Measurements from ENCODE around the gene MEN1. TPM values are rescaled to one million over a fixed set of nuclear protein-coding genes. Genes with fewer than 3 reads are reported as not detected.

The MEN1 gene
- total RNA-seq, 1 experiment from 2014 or later = 61.6 TPM

DNA sequence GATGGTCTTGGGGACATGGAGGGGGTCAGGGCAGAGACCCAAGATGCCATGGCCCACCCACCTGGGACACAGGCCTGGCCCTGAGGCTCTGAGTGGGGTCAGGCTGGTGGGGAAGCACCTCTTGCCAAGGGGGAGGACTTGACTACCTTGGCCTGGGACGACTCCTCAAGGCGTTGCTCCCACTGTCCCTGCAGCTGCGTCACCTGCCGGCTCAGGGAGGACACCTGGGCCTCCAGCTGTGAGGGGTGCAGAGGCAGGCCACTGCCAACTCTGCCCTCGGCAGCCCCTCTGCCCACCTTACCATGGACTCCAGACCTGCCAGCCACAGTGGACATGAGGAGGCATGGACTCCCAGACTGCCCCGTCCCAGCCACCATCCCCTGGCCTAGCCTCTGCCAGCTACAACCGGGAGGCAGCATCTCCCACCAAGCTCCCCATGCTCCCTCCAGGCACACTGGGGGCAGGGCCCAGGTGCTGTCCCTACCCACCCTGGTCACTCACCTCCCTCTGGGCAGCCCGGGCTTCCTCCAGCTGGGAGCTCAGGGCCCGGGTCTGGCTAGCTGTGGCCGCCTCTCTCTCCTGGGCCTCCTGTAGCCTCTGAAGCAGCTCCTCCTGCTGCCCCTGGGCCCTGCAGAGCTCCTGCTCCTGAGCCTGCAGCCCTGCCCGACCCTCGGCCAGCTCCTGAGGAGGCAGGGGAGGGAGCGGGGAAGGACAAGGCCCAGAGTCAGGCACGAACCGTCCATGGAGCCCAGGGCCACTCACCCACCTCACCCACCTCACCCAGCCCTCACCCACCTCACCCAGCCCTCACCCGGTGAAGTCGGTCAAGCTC, 25.5 kb upstream of the MEN1 start:
- ChIA-PET POLR2A (ENCODE audit: unreplicated experiment) (interaction anchor here (0.7 to 1.2 kb wide), 2 partner anchors 57 to 318 kb away, joined by 3 to 19 read pairs; no protein-coding TSS in a partner anchor), CTCF (interaction anchor here (0.6 kb wide), 2 partner anchors 8 to 52 kb away, joined by 3 to 25 read pairs; no protein-coding TSS in a partner anchor)
- Histone ChIP-seq H3K9me3 (ENCODE audit: insufficient read depth, low read depth) (no peaks in the 10 kb centered on the region), H3K4me1 (replicated peaks; ENCODE audit: insufficient read depth) (peaks cover 16% of the 10 kb centered on the region), H3K27me3 (ENCODE audit: insufficient read depth, low read depth) (no peaks in the 10 kb centered on the region), H3K4me2 (peak overlapping the region; percentile 46), H3K27ac (no peak overlapping the region), H4K20me1 (ENCODE audit: insufficient read depth) (0 out of 2 replicates have a peak, but pooled peaks cover 3% of the 10 kb centered on the region), H3K9me2 (ENCODE audit: insufficient read depth) (no peaks in the 10 kb centered on the region), H3K4me3 (no peak overlapping the region), H3K79me2 (ENCODE audit: low read depth) (no peaks in the 10 kb centered on the region; the same call in 1 of the 2 replicates), H3F3A (ENCODE audit: insufficient read depth, low read depth) (peaks cover 3% of the 10 kb centered on the region; the same call in 1 of the 2 replicates), H2AFZ (no peak overlapping the region), H3K36me3 (ENCODE audit: low read depth) (peaks cover 6% of the 10 kb centered on the region)
- intact Hi-C loops (cut with micrococcal nuclease; ENCODE audit: unreplicated experiment) = no loop called here
- TF ChIP-seq, protein P1, sequence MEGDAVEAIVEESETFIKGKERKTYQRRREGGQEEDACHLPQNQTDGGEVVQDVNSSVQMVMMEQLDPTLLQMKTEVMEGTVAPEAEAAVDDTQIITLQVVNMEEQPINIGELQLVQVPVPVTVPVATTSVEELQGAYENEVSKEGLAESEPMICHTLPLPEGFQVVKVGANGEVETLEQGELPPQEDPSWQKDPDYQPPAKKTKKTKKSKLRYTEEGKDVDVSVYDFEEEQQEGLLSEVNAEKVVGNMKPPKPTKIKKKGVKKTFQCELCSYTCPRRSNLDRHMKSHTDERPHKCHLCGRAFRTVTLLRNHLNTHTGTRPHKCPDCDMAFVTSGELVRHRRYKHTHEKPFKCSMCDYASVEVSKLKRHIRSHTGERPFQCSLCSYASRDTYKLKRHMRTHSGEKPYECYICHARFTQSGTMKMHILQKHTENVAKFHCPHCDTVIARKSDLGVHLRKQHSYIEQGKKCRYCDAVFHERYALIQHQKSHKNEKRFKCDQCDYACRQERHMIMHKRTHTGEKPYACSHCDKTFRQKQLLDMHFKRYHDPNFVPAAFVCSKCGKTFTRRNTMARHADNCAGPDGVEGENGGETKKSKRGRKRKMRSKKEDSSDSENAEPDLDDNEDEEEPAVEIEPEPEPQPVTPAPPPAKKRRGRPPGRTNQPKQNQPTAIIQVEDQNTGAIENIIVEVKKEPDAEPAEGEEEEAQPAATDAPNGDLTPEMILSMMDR (conservative IDR thresholded peaks at IDR 0.05) = no peak
- no peak for DNase-seq
- BruUV-seq (replicated peaks) = no TSS peak

DNA sequence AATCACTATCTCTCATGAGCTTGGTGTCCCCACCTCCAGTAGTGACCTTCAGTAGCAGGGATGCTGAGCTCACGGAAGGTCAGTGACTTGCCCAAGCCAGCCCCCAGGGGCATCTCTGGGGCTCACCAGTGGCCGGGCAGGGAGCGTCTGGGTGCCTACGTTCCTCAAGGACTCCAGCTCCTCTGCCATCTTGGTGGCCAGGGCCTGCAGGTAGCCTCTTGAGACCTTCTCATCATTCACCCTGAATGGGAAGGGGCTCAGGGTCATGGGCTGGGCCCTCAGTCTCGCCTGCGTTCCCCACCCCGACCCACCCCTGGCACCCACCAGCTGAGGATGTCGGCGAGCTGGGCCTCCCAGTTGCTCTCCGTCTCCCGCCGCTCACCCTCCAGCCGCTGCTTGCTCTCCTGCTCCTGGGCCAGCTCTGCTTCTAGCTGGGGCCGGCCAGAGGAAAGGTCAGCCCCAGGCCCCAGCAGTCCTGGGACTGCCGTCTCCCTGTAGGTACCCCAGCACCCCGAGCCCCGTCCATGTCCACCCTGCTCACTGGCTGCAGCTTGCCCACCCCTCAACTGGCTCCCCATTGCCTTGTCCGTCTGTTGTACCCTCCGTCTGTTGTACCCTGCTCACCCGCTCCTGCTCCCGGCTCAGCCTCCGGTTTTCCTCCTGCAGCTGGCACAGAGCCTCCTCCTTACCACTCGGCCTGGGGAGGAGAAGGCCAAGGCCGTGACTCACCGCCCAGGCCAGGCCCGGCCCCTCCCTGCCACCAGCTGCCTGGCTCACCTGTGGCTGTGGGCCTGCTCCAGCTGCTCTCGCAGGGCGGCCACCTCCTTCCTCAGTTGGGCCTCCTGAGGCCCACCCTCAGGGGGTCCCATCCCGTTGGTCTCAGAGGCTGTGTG, 24.6 kb upstream of the MEN1 start:
- ChIA-PET CTCF (interaction anchor here (0.6 to 0.9 kb wide), 4 partner anchors 9 to 278 kb away, joined by 3 to 25 read pairs (median 4); no protein-coding TSS in a partner anchor), POLR2A (ENCODE audit: unreplicated experiment) (interaction anchor here (0.6 to 0.7 kb wide), 2 partner anchors 300 to 319 kb away, joined by 3 to 4 read pairs; no protein-coding TSS in a partner anchor)
- Histone ChIP-seq H3K9me3 (ENCODE audit: insufficient read depth, low read depth) (no peaks in the 10 kb centered on the region), H3K9me2 (ENCODE audit: insufficient read depth) (no peaks in the 10 kb centered on the region), H3K36me3 (ENCODE audit: low read depth) (peaks cover 10% of the 10 kb centered on the region), H3K27me3 (ENCODE audit: insufficient read depth, low read depth) (no peaks in the 10 kb centered on the region), H3K4me3 (no peak overlapping the region), H3F3A (ENCODE audit: insufficient read depth, low read depth) (no peaks in the 10 kb centered on the region; the same call in 1 of the 2 replicates), H4K20me1 (ENCODE audit: insufficient read depth) (0 out of 2 replicates have a peak, but pooled peaks cover 3% of the 10 kb centered on the region), H3K4me2 (peak overlapping the region; percentile 46), H3K27ac (no peak overlapping the region), H3K4me1 (replicated peaks; ENCODE audit: insufficient read depth) (peaks cover 16% of the 10 kb centered on the region), H3K79me2 (ENCODE audit: low read depth) (no peaks in the 10 kb centered on the region), H2AFZ (no peak overlapping the region)
- DNase-seq = peak; percentile 83 to 95
- TF ChIP-seq, protein P1 (conservative IDR thresholded peaks at IDR 0.05) = no peak
- TF ChIP-seq EZH2 (IDR thresholded peaks at IDR 0.05; ENCODE audit: low read depth) = no peak
- intact Hi-C loops (cut with micrococcal nuclease; ENCODE audit: unreplicated experiment) = no loop called here
- no TSS peak for BruUV-seq (replicated peaks)
